Nephron progenitor cell (in vitro differentiated cells): Measurements from ENCODE around the gene BSCL2.
A peak's percentile ranks its signal among the peaks of the same experiment; 100 is the strongest.
"Not testable (repeated sequence)": the region's sequence is repeated elsewhere in the genome, so short reads cannot be mapped to it uniquely, and the experiment has no call there.

ENCODE experiments used
- DNase-seq: peaks from one replicate; pipeline ENCODE4 v3.0.0; 2021
- H3K27ac Mint-ChIP-seq: 2 replicates; pipeline ENCODE4 v1.8.0; 2021; ENCODE audit warnings: mild to moderate bottlenecking, moderate library complexity, mixed read lengths
- H3K27me3 Mint-ChIP-seq: 2 replicates; pipeline ENCODE4 v1.8.0; 2021; ENCODE audit warnings: mild to moderate bottlenecking, low read depth, mixed read lengths; ENCODE audit not compliant: poor library complexity
- H3K36me3 Mint-ChIP-seq: 2 replicates; pipeline ENCODE4 v1.8.0; 2021; ENCODE audit warnings: low read depth, mixed read lengths
- H3K4me1 Mint-ChIP-seq: 2 replicates; pipeline ENCODE4 v1.8.0; 2021; ENCODE audit warnings: mixed read lengths
- H3K4me3 Mint-ChIP-seq: 2 replicates; pipeline ENCODE4 v1.8.0; 2021; ENCODE audit warnings: mild to moderate bottlenecking, moderate library complexity, mixed read lengths
- H3K9me3 Mint-ChIP-seq: 2 replicates; pipeline ENCODE4 v1.8.0; 2021; ENCODE audit warnings: mild to moderate bottlenecking, moderate library complexity, mixed read lengths
- TF ChIP-seq, protein P1 (sequence below): fragments of 200-600 bp; sonication (generic); IDR thresholded peaks from 2 replicates; pipeline ENCODE4 v1.5.0; 2021; ENCODE audit warnings: antibody characterized with exemption

Gene BSCL2

DNA sequence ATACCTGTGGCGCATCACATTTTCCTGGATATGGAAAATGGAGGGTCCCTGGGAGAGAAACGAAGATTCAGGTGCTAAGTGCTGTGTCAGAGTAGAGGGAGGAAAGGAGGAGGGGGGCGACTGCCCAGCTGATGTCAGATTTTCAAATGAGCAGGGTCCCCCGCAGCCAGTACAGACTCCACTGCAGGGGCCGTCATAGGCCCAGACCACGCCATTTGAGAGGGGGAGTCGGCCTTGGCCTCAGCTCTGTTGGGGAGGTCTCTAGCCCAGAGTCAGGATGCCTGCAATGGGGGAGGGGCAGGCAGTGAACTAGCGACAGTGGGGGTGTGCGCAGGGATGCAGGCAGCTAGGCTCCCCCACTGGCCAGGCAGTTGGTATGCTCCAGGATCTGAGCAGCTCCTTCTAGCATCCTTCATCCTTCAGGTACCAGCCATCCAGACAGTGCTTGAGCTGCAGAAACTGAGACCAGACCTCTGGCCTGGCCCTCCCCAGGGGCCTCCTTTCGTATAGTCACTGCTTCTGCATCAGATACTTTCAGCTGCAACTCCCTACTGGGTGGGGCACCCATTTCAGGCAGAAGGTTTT, at the start of gene BSCL2, which contains the start of gene GNG3:
Gene BSCL2 (minus strand): TSS at position 148 of the 585 bp plus-strand sequence. CDS start 229 bp downstream, outside the sequence.
Gene GNG3 (plus strand): TSS at position 400 of the 585 bp plus-strand sequence. CDS start 620 bp downstream, outside the sequence.
- H3K36me3 Mint-ChIP-seq, result peaks cover 26% of the 10 kb centered on the region
- H3K9me3 Mint-ChIP-seq, result no peaks in the 10 kb centered on the region
- H3K4me1 Mint-ChIP-seq, result peaks cover 52% of the 10 kb centered on the region
- TF ChIP-seq, protein P1, sequence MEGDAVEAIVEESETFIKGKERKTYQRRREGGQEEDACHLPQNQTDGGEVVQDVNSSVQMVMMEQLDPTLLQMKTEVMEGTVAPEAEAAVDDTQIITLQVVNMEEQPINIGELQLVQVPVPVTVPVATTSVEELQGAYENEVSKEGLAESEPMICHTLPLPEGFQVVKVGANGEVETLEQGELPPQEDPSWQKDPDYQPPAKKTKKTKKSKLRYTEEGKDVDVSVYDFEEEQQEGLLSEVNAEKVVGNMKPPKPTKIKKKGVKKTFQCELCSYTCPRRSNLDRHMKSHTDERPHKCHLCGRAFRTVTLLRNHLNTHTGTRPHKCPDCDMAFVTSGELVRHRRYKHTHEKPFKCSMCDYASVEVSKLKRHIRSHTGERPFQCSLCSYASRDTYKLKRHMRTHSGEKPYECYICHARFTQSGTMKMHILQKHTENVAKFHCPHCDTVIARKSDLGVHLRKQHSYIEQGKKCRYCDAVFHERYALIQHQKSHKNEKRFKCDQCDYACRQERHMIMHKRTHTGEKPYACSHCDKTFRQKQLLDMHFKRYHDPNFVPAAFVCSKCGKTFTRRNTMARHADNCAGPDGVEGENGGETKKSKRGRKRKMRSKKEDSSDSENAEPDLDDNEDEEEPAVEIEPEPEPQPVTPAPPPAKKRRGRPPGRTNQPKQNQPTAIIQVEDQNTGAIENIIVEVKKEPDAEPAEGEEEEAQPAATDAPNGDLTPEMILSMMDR, result no peak
- H3K4me3 Mint-ChIP-seq, result peak within 1 kb of the TSS; percentile 89
- peak within 1 kb of the TSS; percentile 98 for H3K27ac Mint-ChIP-seq
- peak; percentile 91 for DNase-seq
- H3K27me3 Mint-ChIP-seq, result no peaks in the 10 kb centered on the region

DNA sequence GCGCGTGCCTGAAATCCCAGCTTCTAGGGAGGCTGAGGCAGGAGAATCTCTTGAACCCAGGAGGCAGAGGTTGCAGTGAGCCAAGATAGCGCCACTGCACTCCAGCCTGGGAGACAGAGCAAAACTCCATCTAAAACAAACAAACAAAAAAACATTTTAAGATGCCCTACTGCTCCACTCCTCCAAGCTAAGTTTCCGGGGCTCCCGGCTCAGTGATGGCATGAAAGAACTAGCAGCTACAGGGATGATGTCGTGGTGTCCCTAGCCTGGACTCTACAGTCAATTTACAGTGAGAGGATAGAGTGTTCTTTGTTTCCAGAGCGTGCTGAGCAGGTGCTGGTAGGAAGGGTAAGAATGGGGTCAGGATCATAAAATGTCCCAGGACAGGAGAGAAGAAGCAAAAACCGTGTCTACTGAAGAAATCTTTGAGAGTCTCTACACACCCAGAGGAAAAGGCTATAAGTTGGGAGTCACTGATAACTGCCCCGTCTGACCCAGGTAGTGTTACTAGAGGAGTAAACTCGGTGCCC, 47.9 kb upstream of the BSCL2 start:
- peaks cover 22% of the 10 kb centered on the region for H3K4me1 Mint-ChIP-seq
- TF ChIP-seq, protein P1, result no peak
- no peaks in the 10 kb centered on the region for H3K9me3 Mint-ChIP-seq
- H3K4me3 Mint-ChIP-seq, result peak overlapping the region; percentile 12
- DNase-seq, result no peak
- H3K36me3 Mint-ChIP-seq, result peaks cover 4% of the 10 kb centered on the region
- H3K27me3 Mint-ChIP-seq, result no peaks in the 10 kb centered on the region
- H3K27ac Mint-ChIP-seq, result peak overlapping the region; percentile 15

DNA sequence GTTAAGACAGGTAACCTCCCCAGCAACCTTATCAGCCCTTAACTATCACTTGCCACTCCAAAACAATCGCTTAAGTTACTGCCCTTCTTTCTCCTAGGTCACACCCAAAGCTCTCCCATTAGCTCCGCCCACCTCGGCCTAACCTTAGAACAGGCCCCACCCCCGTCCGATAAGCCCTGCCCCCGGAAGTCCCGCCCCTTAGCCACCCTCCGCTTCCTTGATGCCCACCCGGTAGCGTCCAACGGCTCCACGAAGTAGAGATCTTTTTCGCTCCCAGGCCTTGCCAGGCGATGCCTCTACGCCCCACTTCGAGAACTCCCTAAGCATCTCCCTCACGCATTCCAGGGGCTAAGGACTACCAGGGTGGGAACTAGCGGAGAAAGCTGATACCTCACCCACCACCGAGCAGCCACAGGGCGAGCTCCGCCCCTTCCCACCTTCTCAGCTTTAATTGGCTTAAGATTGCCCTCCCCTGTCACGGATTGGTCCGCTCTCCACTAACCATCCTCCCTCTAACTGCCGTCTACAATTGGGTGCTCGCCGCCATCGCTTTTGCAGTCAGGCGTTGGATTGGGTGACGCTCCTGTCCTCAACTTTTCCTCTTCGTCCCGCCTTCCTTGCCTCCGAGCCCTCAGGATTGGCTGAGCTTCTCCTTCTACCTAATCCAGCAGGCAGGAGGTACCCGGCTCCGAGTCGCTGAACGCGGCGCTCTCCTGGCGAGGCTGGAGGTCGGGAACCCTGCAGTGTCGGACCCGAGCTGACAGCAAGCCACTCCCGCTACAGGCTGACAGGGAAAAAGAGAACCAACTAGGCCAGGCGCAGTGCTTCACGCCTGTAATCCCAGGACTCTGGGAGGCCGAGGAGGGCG, 46.7 kb upstream of the BSCL2 start, which contains the start of gene ZBTB3:
Gene ZBTB3 (minus strand): TSS at position 425 of the 868 bp plus-strand sequence. CDS start 496 bp downstream, outside the sequence.
- H3K9me3 Mint-ChIP-seq, result no peaks in the 10 kb centered on the region
- no peaks in the 10 kb centered on the region for H3K27me3 Mint-ChIP-seq
- peaks cover 9% of the 10 kb centered on the region for H3K36me3 Mint-ChIP-seq
- DNase-seq, result peak; percentile 94
- peak within 1 kb of the TSS; percentile 97 for H3K27ac Mint-ChIP-seq
- TF ChIP-seq, protein P1, result no peak
- peaks cover 28% of the 10 kb centered on the region for H3K4me1 Mint-ChIP-seq
- H3K4me3 Mint-ChIP-seq, result peak within 1 kb of the TSS; percentile 98

DNA sequence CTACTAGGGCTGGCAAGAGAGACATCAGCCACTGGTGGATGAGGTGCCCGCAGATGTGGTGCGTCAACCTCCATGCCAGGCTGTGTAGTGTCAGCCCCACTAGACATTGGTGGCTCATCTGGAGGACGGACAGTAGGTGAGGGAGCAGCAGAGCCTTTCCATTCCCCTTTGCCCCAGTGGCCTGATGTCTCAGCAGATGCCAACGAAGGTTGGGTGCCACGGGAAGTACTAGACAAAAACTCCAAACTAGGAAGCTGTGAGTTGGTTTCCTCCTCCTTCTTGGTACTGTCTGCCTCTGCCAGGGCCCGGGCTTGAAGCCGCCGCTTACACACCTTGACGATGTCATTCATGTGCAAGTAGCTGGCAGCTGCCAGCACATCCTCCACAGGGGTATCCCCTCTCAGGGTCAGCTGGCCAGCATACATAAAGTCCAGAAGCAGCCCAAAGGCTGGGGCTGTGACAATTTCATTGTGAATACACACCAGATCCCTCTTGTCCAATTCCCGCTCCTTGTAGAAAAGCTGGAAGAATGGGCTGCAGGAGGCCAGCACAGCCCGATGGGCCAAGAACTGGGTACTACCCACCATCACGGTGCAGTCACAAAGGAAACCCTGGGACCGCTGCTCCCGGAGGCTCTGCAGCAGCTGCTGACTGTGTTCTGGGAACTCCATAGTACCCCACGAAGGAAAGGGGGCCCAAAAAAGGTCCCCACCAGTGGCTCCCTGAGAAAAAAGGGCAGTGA, 45.9 kb upstream of the BSCL2 start:
- no peaks in the 10 kb centered on the region for H3K9me3 Mint-ChIP-seq
- peaks cover 12% of the 10 kb centered on the region for H3K36me3 Mint-ChIP-seq
- H3K27ac Mint-ChIP-seq, result peak overlapping the region; percentile 97
- peak; percentile 14 for DNase-seq
- no peaks in the 10 kb centered on the region for H3K27me3 Mint-ChIP-seq
- peak overlapping the region; percentile 98 for H3K4me3 Mint-ChIP-seq
- peaks cover 31% of the 10 kb centered on the region for H3K4me1 Mint-ChIP-seq
- TF ChIP-seq, protein P1, result no peak

DNA sequence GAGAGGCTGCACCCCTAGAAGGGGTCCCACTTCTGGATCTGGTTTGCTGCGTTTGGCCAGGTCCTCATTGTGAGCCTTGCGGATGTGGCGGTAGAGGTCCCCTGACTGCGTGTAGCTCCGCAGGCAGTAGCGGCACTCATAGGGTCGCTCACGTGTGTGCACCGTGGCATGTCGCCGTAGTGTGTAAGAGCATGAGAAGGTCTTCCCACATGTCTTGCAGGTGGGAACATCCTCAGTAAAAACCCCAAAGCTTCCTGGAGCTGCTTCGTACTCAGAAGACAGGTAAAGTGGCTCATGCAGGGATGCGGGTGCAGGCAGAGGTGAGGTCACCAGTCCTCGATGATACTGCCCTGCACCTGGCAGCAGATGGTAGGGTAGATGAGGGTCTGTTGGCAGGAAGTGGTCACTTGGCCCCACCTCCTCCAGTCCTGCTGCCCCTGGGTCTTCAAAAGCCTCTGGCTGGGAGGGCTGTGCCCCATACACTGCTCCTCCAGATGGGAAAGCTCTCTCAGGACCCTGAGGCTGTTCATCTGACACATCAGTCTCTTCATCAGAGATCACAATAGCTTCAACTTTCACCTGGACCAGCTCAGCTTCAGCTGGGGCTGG, 45.1 kb upstream of the BSCL2 start:
- Mint-ChIP-seq H3K4me3 (peak overlapping the region; percentile 98), H3K4me1 (peaks cover 34% of the 10 kb centered on the region), H3K36me3 (peaks cover 12% of the 10 kb centered on the region), H3K27me3 (no peaks in the 10 kb centered on the region), H3K27ac (no peak overlapping the region), H3K9me3 (no peaks in the 10 kb centered on the region)
- DNase-seq, result no peak
- TF ChIP-seq, protein P1, result no peak

DNA sequence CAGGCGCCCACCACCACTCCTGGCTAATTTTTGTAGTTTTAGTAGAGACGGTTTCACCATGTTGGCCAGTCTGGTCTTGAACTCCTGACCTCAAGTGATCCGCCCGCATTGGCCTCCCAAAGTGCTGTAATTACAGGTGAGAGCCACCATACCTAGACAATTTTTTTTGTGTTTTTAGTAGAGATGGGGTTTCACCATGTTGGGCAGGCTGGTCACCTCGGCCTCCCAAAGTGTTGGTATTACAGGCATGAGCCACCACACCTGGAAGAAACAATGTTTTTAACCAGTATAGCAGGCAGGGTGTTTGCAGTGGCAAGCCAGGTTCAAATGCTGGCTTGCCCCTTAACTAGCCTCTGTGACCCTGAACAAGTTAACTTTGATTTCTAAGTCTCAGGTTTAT, 42.7 kb upstream of the BSCL2 start:
- H3K27ac Mint-ChIP-seq, H3K4me3 Mint-ChIP-seq, DNase-seq, H3K27me3 Mint-ChIP-seq, H3K9me3 Mint-ChIP-seq: not testable (repeated sequence)
- Mint-ChIP-seq H3K36me3 (peaks cover 12% of the 10 kb centered on the region), H3K4me1 (peaks cover 27% of the 10 kb centered on the region)
